HG02885 (cell line): ENCODE data around the gene TRAPPC12.
"Not testable (repeated sequence)": the region's sequence is repeated elsewhere in the genome, so short reads cannot be mapped to it uniquely, and the experiment has no call there.

ENCODE experiments used
- ATAC-seq: cut with Tn5 transposase; IDR thresholded peaks from one replicate; pipeline ENCODE4 v1.9.1; 2021; ENCODE audit warnings: mild to moderate bottlenecking; ENCODE audit not compliant: unreplicated experiment, poor library complexity

Gene TRAPPC12

GRCh38 chr2:3481736-3482362 lies 102.4 kb downstream of the TRAPPC12 start:
- ATAC-seq = no peak

DNA sequence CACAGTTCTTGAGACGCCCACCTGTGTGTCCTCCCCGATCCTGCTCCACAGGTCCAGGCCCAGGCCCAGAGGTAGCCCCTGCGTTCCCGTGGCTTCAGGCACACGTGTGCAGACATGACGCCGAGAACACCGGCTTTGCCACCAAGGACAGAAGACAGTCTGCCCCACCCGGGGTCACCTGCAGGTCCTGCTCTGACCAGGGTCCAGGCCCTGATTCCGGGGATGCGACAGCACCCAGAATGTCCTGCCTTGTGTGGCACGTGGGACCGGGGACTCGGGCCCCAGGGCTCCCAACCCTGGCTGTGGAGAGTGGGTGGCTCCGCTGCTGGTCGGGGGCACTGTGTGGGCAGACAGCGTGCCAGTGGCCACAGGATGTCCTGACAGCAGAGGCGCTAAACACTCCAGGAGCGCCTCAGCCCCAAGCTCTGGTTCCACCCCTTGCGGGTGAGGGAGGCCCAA lies 102.9 kb downstream of the TRAPPC12 start:
- ATAC-seq = no peak

DNA sequence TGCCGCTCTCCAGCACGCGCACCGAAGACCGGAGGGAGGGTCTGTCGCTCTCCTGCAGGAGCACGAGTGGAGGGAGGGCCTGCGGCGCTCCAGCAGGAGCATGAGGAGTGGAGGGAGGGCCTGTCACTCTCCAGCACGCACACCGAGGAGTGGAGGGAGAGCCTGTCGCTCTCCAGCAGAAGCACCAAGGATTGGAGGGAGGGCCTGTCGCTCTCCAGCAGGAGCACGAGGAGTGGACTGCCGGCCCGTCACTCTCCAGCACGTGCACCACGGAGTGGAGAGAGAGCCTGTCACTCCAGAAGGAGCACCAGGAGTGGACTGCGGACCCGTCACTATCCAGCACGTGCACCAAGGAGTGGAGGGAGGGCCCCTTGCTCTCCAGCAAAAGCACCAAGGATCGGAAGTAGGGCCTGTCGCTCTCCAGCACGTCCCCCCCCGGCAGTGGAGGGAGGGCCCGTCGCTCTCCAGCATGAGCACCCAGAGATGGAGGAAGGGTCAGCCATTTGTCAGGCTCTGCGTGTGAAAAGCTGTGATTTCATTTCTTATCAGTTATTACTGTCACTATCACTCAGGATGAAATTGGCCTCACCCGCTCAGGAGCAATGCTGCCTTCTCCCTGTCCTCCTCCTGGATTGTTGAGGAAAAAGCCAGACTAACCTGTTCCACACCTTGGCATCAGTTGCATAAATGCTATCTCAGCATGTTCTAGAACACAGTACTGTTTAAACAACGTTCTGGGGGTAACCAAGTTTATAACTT lies 103.9 kb downstream of the TRAPPC12 start:
- ATAC-seq = no peak

GRCh38 chr2:3483986-3484960 lies 104.8 kb downstream of the TRAPPC12 start:
- ATAC-seq = no peak

DNA sequence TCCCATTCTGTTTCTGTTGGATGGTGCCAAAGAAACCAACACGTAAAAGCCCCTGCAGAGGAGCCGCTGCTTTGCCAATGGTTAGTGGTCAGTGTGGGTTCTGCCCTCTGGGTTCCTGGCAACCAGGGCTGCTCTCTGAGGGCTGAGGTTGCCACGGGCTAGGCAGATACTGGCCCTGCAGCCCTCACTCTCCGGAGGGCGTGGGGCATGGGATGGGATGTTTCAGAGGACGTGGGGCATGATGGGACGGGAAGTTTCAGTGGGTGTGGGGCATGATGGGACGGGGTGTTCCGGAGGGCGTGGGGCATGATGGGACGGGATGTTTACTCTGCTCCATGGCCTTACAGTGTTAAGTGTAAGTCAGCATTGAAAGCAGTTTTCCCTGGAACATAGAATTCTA lies 105.7 kb downstream of the TRAPPC12 start:
- ATAC-seq = no peak

DNA sequence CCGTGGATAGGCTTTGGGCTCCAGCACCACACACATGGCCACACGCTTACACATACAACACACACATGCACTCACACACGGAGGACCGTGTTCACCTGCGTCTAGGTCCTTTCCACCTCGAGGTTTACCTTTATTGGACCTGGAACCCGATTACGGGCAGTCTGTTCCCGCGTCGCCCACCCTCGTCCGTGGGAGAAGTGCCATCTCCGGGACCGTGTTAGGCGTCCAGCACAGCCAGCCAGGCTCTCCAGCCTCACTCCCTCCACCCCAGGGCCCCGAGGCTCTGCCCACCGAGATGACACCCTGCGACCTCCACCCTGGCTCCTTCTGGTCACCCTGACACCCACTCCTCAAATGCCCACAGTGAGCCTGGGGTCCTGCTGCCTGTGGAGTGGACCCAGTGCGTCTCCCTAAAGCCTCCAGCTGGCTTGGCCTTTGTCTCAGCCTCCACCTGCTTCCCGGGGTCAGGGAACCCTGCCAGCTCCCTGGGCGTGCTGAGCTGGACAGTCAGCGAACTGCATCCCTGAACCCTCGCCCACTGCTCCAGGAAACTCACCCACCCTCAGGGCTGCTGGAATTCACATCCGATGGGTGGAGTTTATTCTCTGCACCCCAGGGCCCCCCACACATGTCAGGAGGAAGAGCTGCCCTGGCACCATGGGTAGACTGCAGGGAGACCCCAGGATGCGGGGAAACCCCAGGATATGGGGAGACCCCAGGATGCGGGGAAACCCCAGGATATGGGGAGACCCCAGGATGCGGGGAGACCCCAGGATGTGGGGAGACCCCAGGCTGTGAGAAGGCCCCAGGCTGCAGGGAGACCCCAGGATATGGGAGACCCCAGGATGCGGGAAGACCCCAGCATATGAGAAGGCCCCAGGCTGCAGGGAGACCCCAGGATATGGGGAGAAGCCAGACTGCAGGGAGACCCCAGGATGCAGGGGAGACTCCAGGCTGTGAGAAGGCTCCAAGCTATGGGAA lies 106.8 kb downstream of the TRAPPC12 start:
- no peak for ATAC-seq

DNA sequence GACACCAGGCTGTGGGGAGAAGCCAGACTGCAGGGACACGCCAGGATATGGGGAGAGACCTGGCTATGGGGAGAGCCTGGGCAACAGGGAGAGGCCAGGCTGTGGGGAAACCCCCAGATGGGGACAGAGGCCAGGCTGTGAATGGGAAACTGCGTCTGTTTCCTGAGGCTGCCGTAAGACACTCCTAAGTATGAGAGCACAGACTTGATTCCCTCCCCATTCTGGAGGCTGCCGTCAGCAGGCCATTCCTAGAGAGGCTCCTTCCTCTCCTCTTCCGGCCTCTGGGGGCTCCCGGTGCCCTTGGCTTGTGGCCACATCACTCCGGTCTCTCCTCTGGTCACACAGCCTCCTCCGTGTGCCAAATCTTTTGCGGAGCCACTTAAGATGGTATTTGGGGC lies 107.5 kb downstream of the TRAPPC12 start:
- ATAC-seq = no peak

- no peak for ATAC-seq
These were observed 107.9 kb downstream of the TRAPPC12 start for GRCh38 chr2:3487432-3487831.

GRCh38 chr2:3488061-3488531 lies 108.6 kb downstream of the TRAPPC12 start:
- no peak for ATAC-seq

DNA sequence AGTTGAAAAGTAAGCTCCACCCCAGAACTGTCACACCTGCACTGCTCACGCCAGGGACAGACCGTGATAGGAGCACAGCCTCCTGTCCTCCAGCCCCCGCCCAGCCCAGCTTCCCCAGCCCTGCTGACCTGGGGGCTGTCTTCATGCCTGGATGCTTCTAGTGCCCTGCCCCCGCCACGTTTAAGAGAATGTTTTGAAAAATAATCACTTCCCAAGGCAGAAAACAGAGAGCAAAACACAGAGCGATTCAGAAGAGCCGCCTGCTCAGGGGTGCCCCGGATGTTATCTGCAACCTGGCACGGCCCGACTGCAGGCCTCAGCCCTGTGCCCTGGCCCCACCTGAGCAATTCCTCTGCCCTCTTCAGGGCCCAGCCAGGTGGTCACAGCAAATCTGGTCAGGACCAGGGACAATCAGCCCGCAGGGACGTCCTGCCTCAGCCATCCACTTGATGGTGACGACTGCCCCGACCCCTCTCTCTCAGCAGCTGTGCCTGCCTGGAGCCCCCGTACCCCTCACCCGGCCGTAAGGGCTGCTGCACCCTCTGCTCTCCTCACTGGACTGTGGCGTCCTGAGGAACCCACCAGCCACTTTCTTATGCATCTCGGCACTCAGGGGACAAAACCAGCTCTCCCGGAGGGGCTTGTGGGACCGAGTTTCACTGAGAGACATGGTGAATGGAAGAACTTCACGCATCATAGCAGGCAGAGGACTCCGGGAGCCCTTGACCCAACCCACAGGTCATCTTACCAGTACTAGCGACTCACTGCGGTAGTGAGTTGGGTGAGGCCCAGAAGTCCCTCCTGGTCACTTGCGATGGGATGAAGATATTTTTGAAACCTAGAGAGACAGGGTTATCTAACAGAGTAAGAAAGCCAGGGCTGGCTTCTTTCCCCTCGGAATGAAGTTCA lies 109.6 kb downstream of the TRAPPC12 start:
- no peak for ATAC-seq

GRCh38 chr2:3489764-3490115 lies 110.2 kb downstream of the TRAPPC12 start:
- ATAC-seq = no peak

GRCh38 chr2:3490191-3491170 lies 111.0 kb downstream of the TRAPPC12 start:
- ATAC-seq = no peak

- ATAC-seq = no peak
These were observed 111.8 kb downstream of the TRAPPC12 start for GRCh38 chr2:3491306-3491705.

GRCh38 chr2:3491716-3492474 lies 112.4 kb downstream of the TRAPPC12 start:
- ATAC-seq = no peak

DNA sequence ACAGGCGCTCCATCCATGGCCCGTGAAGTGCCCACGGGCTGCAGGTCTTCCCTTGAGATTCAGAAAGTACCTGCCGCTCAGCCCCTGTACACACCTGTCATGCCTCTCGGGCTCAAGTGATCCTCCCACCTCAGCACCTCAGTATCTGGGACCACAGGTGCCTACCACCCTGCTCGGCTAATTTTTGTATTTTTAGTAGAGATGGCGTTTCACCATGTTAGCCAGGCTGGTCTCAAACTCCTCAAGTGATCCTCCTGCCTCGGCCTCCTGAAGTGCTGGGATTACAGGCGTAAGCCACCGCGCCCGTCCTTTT lies 112.9 kb downstream of the TRAPPC12 start:
- not testable (repeated sequence) for ATAC-seq

GRCh38 chr2:3492951-3493614 lies 113.6 kb downstream of the TRAPPC12 start:
- no peak for ATAC-seq
